Vagina (tissue), 2 donors: ENCODE results near the gene TM9SF3. TPM values are rescaled to one million over a fixed set of nuclear protein-coding genes. Genes with fewer than 3 reads are reported as not detected.

Source experiments
- DNase-seq, 2 donors: peaks; one replicate each; pipeline ENCODE4 v3.0.0-alpha.2; 2017; ENCODE audit errors: extremely low spot score in 2 of 2
- H3K27ac ChIP-seq: fragments of 200-600 bp; sonication (generic); one replicate; pipeline ENCODE4 v1.5.1; 2019
- H3K27me3 ChIP-seq: fragments of 200-600 bp; sonication (generic); one replicate; pipeline ENCODE4 v1.5.1; 2019
- H3K36me3 ChIP-seq, 2 donors: fragments of 200-600 bp; sonication (generic); one replicate each; pipeline ENCODE4 v1.5.1; 2017 to 2019
- H3K4me1 ChIP-seq: fragments of 200-600 bp; sonication (generic); one replicate; pipeline ENCODE4 v1.5.1; 2019
- H3K4me3 ChIP-seq, 2 donors: fragments of 200-600 bp; sonication (generic); 1 replicate in 1 of 2; 2 replicates in 1 of 2; pipeline ENCODE4 v1.5.1; 2016 to 2019
- H3K9me3 ChIP-seq: fragments of 200-600 bp; sonication (generic); one replicate; pipeline ENCODE4 v1.5.1; 2019
- CTCF ChIP-seq, 3 experiments: fragments of 450-650 bp in 2 of 3; fragments of 200-600 bp in 1 of 3; sonication (generic) in 1 of 3; IDR thresholded peaks; one replicate each; pipeline ENCODE4 v1.5.1; 2017 to 2019; ENCODE audit warnings: antibody characterized with exemption in 3 of 3, mild to moderate bottlenecking in 2 of 3, moderate library complexity in 2 of 3
- POLR2A ChIP-seq, 2 donors: fragments of 450-650 bp; IDR thresholded peaks; one replicate each; pipeline ENCODE4 v1.6.1; 2017; ENCODE audit warnings: antibody characterized with exemption in 2 of 2, mild to moderate bottlenecking in 2 of 2, moderate library complexity in 2 of 2
- POLR2AphosphoS5 ChIP-seq, 2 donors: sonication (generic); formaldehyde crosslinking; IDR thresholded peaks; one replicate each; pipeline ENCODE4 v1.9.0; 2017; ENCODE audit warnings: antibody characterized with exemption in 2 of 2, mild to moderate bottlenecking in 2 of 2, low read depth in 1 of 2; ENCODE audit not compliant: insufficient read depth in 1 of 2
- intact Hi-C: fragments of 100-400 bp; cut with DNase I; formaldehyde crosslinking; loops from one replicate; pipeline ENCODE4 v1.15.1; 2023
- total RNA-seq: library from RNA; depleted of rRNA; stranded (reverse); fragments of >200 nt; gene quantifications from one replicate; pipeline ENCODE4 v1.2.3, GENCODE V29; 2016

TM9SF3 gene
- total RNA-seq, 1 donor from 2014 or later = 58.4 TPM

GRCh38 chr10:96529634-96530279 lies 57.1 kb downstream of the TM9SF3 start:
- Histone ChIP-seq H3K4me1 (no peaks in the 10 kb centered on the region), H3K4me3 (no peak overlapping the region), H3K36me3 (peaks cover 0 to 43% of the 10 kb centered on the region in 2 donors), H3K9me3 (no peaks in the 10 kb centered on the region), H3K27me3 (no peaks in the 10 kb centered on the region), H3K27ac (no peak overlapping the region)
- no peak for DNase-seq
- TF ChIP-seq CTCF (IDR thresholded peaks at IDR 0.05) = no peak
- TF ChIP-seq POLR2AphosphoS5 (IDR thresholded peaks at IDR 0.05; ENCODE audit: insufficient read depth in 1 of 2, low read depth in 1 of 2) = no peak
- no peak for TF ChIP-seq POLR2A (IDR thresholded peaks at IDR 0.05)
- intact Hi-C loops = no loop called here

GRCh38 chr10:96524741-96525140 lies 62.1 kb downstream of the TM9SF3 start:
- H3K4me3 ChIP-seq = no peak overlapping the region
- DNase-seq = no peak
- H3K27me3 ChIP-seq = no peaks in the 10 kb centered on the region
- peaks cover 0 to 59% of the 10 kb centered on the region in 2 donors for H3K36me3 ChIP-seq
- no peak overlapping the region for H3K27ac ChIP-seq
- TF ChIP-seq POLR2A (IDR thresholded peaks at IDR 0.05) (no peak), POLR2AphosphoS5 (IDR thresholded peaks at IDR 0.05; ENCODE audit: insufficient read depth in 1 of 2, low read depth in 1 of 2) (no peak), CTCF (IDR thresholded peaks at IDR 0.05) (no peak)
- H3K9me3 ChIP-seq = no peaks in the 10 kb centered on the region
- intact Hi-C loops = no loop called here
- no peaks in the 10 kb centered on the region for H3K4me1 ChIP-seq

GRCh38 chr10:96517284-96517683 lies 69.5 kb downstream of the TM9SF3 start:
- H3K4me1 ChIP-seq = peaks cover 22% of the 10 kb centered on the region
- H3K4me3 ChIP-seq = no peak overlapping the region
- H3K9me3 ChIP-seq = no peaks in the 10 kb centered on the region
- no peak for DNase-seq
- intact Hi-C loops = no loop called here
- TF ChIP-seq POLR2A (IDR thresholded peaks at IDR 0.05) (no peak), CTCF (IDR thresholded peaks at IDR 0.05) (no peak), POLR2AphosphoS5 (IDR thresholded peaks at IDR 0.05; ENCODE audit: insufficient read depth in 1 of 2, low read depth in 1 of 2) (no peak)
- no peaks in the 10 kb centered on the region for H3K27me3 ChIP-seq
- H3K36me3 ChIP-seq = peaks cover 0 to 17% of the 10 kb centered on the region in 2 donors
- no peak overlapping the region for H3K27ac ChIP-seq

GRCh38 chr10:96516337-96516736 lies 70.5 kb downstream of the TM9SF3 start:
- peaks cover 0 to 8% of the 10 kb centered on the region in 2 donors for H3K36me3 ChIP-seq
- TF ChIP-seq POLR2A (IDR thresholded peaks at IDR 0.05) (no peak), CTCF (IDR thresholded peaks at IDR 0.05) (no peak), POLR2AphosphoS5 (IDR thresholded peaks at IDR 0.05; ENCODE audit: insufficient read depth in 1 of 2, low read depth in 1 of 2) (no peak)
- H3K4me1 ChIP-seq = peaks cover 25% of the 10 kb centered on the region
- H3K9me3 ChIP-seq = no peaks in the 10 kb centered on the region
- intact Hi-C loops = no loop called here
- DNase-seq = no peak
- no peak overlapping the region for H3K4me3 ChIP-seq
- H3K27me3 ChIP-seq = no peaks in the 10 kb centered on the region
- H3K27ac ChIP-seq = no peak overlapping the region
